K562 (cell line): ENCODE results near the gene IMMP1L. TPM values are rescaled to one million over a fixed set of nuclear protein-coding genes. Genes with fewer than 3 reads are reported as not detected.

Experiments
- ATAC-seq: fragments of 200-7000 bp; cut with Tn5 transposase; 3 replicates; pipeline ENCODE4 v1.9.1; 2020; ENCODE audit warnings: moderate library complexity
- BruUV-seq: library from RNA; stranded (reverse); fragments of 400-500 nt; replicated peaks from 2 replicates; lab custom pipeline; 2021; lab: Mats Ljungman, UMichigan
- CTCF ChIA-PET: fragments of 300-600 bp; formaldehyde crosslinking; extraction: SDS; loops from one replicate; lab custom pipeline; 2021; ENCODE audit warnings: low intra/inter-chr PET ratio; lab: Yijun Ruan, JAX
- POLR2A ChIA-PET: fragments of 300-600, 350-650 bp; sonication (Branson Sonifier 250); formaldehyde crosslinking; extraction: SDS; loops from one replicate; lab custom pipeline; 2021; ENCODE audit warnings: antibody characterized with exemption, inconsistent platforms; lab: Yijun Ruan, JAX
- DNase-seq, 4 experiments: peaks; one replicate each; pipeline versions ENCODE4 v3.0.0 to v3.0.0-alpha.2; 2011 to 2018; ENCODE audit warnings: low spot score in 3 of 4, mixed read lengths in 3 of 4; ENCODE audit errors: extremely low read depth in 1 of 4
- FAIRE-seq: peaks from 2 replicates; lab custom pipeline; 2011; peaks lifted over from hg19 to GRCh38; lab: Jason Lieb, UNC
- H2AFZ ChIP-seq: 2 replicates; pipeline ENCODE4 v1.6.0; 2011; ENCODE audit warnings: low read depth, low read length, control low read depth, inconsistent platforms
- H3K27ac ChIP-seq: fragments of 200-600 bp; 3 replicates; pipeline ENCODE4 v1.8.0; 2011; ENCODE audit warnings: low read depth, mild to moderate bottlenecking, control low read depth, inconsistent platforms, low read length, moderate library complexity, mixed read lengths; ENCODE audit errors: extremely low read depth
- H3K27me3 ChIP-seq, 2 experiments: fragments of 300-600 bp in 1 of 2; 2 replicates in 1 of 2; 3 replicates in 1 of 2; pipeline versions ENCODE4 v1.6.0 to v1.8.0; 2011; ENCODE audit warnings: inconsistent platforms in 2 of 2, low read length in 2 of 2, mild to moderate bottlenecking in 1 of 2, mixed read lengths in 1 of 2, moderate library complexity in 1 of 2; ENCODE audit not compliant: control insufficient read depth in 2 of 2, insufficient read depth in 2 of 2
- H3K36me3 ChIP-seq: fragments of 300-600 bp; 3 replicates; pipeline ENCODE4 v1.8.0; 2011; ENCODE audit warnings: mild to moderate bottlenecking, low read length, inconsistent platforms; ENCODE audit not compliant: control insufficient read depth, insufficient read depth
- H3K4me1 ChIP-seq, 2 experiments: fragments of 200-600 bp in 1 of 2; replicated peaks in 1 of 2; 2 replicates in 1 of 2; 3 replicates in 1 of 2; pipeline versions ENCODE4 v1.5.1 to v1.8.0; 2011; ENCODE audit warnings: inconsistent platforms in 2 of 2, low read length in 2 of 2, mild to moderate bottlenecking in 1 of 2, mixed read lengths in 1 of 2, moderate library complexity in 1 of 2; ENCODE audit not compliant: control insufficient read depth in 2 of 2, insufficient read depth in 2 of 2
- H3K4me2 ChIP-seq: 2 replicates; pipeline ENCODE4 v1.6.1; 2011; ENCODE audit warnings: low read length, control low read depth, inconsistent platforms, mixed read lengths; ENCODE audit not compliant: insufficient read depth
- H3K4me3 ChIP-seq: fragments of 200-600 bp; sonication (generic), shearing (Covaris generic); 2 replicates; pipeline ENCODE4 v1.5.1; 2016; ENCODE audit warnings: control low read depth, inconsistent platforms
- H3K79me2 ChIP-seq: fragments of 200-600 bp; 3 replicates; pipeline ENCODE4 v1.8.0; 2011; ENCODE audit warnings: low read length, inconsistent platforms; ENCODE audit not compliant: control insufficient read depth, insufficient read depth
- H3K9ac ChIP-seq, 2 experiments: 2 replicates each; pipeline versions ENCODE4 v1.6.0 to v1.6.1; 2011; ENCODE audit warnings: low read depth in 2 of 2, low read length in 2 of 2, control low read depth in 1 of 2, inconsistent platforms in 1 of 2, mild to moderate bottlenecking in 1 of 2, mixed read lengths in 1 of 2; ENCODE audit not compliant: insufficient read depth in 1 of 2
- H3K9me1 ChIP-seq: one replicate; pipeline ENCODE4 v1.6.0; 2011; ENCODE audit warnings: inconsistent platforms, mild to moderate bottlenecking, low read length, moderate library complexity; ENCODE audit not compliant: control insufficient read depth, insufficient read depth
- H3K9me3 ChIP-seq: replicated peaks from 2 replicates; pipeline ENCODE4 v1.5.1; 2011; ENCODE audit warnings: low read depth, low read length, inconsistent platforms; ENCODE audit not compliant: control insufficient read depth, insufficient read depth
- H4K20me1 ChIP-seq: replicated peaks from 2 replicates; pipeline ENCODE4 v1.6.1; 2011; ENCODE audit warnings: low read length, inconsistent platforms, mixed read lengths; ENCODE audit not compliant: control insufficient read depth, insufficient read depth
- BRCA1 ChIP-seq, 2 experiments: fragments of 450-650 bp in 1 of 2; sonication (generic) in 1 of 2; formaldehyde crosslinking in 1 of 2; IDR thresholded peaks; 2 replicates each; pipeline versions ENCODE4 v1.5.0 to v1.6.1; 2017 to 2020; ENCODE audit warnings: mild to moderate bottlenecking in 1 of 2, missing genetic modification reagents in 1 of 2
- HMG20B ChIP-seq: fragments of 250-450 bp; sonication (Bioruptor Pico); IDR thresholded peaks from 2 replicates; pipeline ENCODE4 v1.5.0; 2021; ENCODE audit warnings: mild to moderate bottlenecking
- HNRNPUL1 ChIP-seq: fragments of 200-400 bp; formaldehyde crosslinking; IDR thresholded peaks from 2 replicates; pipeline ENCODE4 v1.6.1; 2017; ENCODE audit warnings: low read length
- SNIP1 ChIP-seq: fragments of 450-650 bp; IDR thresholded peaks from 2 replicates; pipeline ENCODE4 v1.7.1; 2017; ENCODE audit warnings: low read depth, mild to moderate bottlenecking
- TRIM24 ChIP-seq, 2 experiments: fragments of 450-650 bp; IDR thresholded peaks; 2 replicates each; pipeline ENCODE4 v1.6.1; 2016
- ZNF431 ChIP-seq: sonication (generic); formaldehyde crosslinking; IDR thresholded peaks from 2 replicates; pipeline ENCODE4 v1.8.0; 2022; ENCODE audit warnings: mild to moderate bottlenecking, missing genetic modification reagents
- ZNF699 ChIP-seq: fragments of 250-450 bp; sonication (Bioruptor Pico); IDR thresholded peaks from 2 replicates; pipeline ENCODE4 v1.8.0; 2021; ENCODE audit warnings: mild to moderate bottlenecking, moderate library complexity; ENCODE audit not compliant: insufficient replicate concordance
- WGBS: fragments of 100-300 bp; shearing (Covaris generic); methylation state at CpG from one replicate; pipeline ENCODE4 v1.1.6; 2016; ENCODE audit warnings: low coverage, mixed read lengths; ENCODE audit not compliant: insufficient coverage; ENCODE audit errors: missing lambda C conversion rate; 5-methylcytosine and 5-hydroxymethylcytosine counted together
- in situ Hi-C: fragments of 300-500 bp; cut with MboI; formaldehyde crosslinking; loops from 4 replicates; pipeline ENCODE4 v1.15.0; 2018; ENCODE audit warnings: inconsistent platforms, mixed read lengths
- intact Hi-C: fragments of 100-400 bp; cut with micrococcal nuclease; formaldehyde crosslinking; loops from 2 replicates; pipeline ENCODE4 v1.14.2; 2022
- polyA plus RNA-seq, 8 experiments: library from polyadenylated mRNA; depleted of rRNA in 4 of 8; stranded (reverse) in 5 of 8; unstranded in 3 of 8; fragments of >200 nt; fragmentation: Nextera tagmentation in 2 of 8; fragmentation: Illumina TruSeq in 1 of 8; extraction: Ambion mirVana in 2 of 8; extraction: Trizol in 1 of 8; gene quantifications; 2 replicates each; pipeline versions ENCODE4 v1.2.1 to v1.2.3, GENCODE V29; 2011 to 2014; ENCODE audit warnings: inconsistent platforms in 1 of 8, missing spikeins in 1 of 8
- total RNA-seq, 7 experiments: library from RNA; depleted of rRNA in 6 of 7; stranded (reverse); fragments of >200 nt in 6 of 7; fragmentation: Illumina TruSeq in 2 of 7; extraction: Trizol in 2 of 7; gene quantifications; 2 replicates each; pipeline versions ENCODE4 v1.2.1 to v1.2.3, GENCODE V29; 2011 to 2021; ENCODE audit warnings: low replicate concordance in 1 of 7
- TF ChIP-seq, protein P1 (sequence below): fragments of 250-450 bp; sonication (Bioruptor Pico); IDR thresholded peaks from 2 replicates; pipeline ENCODE4 v1.8.0; 2021; ENCODE audit warnings: mild to moderate bottlenecking, moderate library complexity
- TF ChIP-seq, protein P2 (sequence below), 2 experiments: IDR thresholded peaks; 2 replicates each; pipeline ENCODE4 v1.6.1; 2011; ENCODE audit warnings: borderline replicate concordance in 1 of 2, control low read depth in 1 of 2, low read depth in 1 of 2, low read length in 1 of 2, mild to moderate bottlenecking in 1 of 2, mixed read lengths in 1 of 2, moderate library complexity in 1 of 2; ENCODE audit not compliant: insufficient read depth in 1 of 2, insufficient read length in 1 of 2, poor library complexity in 1 of 2, severe bottlenecking in 1 of 2; ENCODE audit errors: extremely low read depth in 1 of 2

IMMP1L gene
- total and polyA plus RNA-seq, 9 of the 15 experiments (the other 6 are each of a cell fraction or from before 2014, with no cell fraction given): 56.0 to 245 (median 169) TPM

DNA sequence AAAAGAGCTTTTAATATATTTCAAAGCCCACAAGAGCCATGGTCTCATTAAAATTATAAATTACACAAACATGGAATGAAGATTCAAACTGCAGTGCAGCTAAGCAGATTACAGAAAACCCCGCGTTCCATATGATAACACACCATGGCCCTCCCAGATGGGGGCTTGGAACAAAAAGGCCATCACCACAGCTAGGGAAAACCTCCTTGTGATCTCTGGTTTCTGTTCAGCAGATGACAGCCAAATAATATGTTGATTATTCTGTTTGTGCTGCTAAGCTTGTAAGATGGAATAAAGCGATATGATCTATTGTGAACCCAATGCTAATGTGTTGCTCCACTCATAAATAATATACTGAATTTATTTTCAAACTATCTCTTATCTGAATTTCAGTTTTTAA, 28.5 kb downstream of the IMMP1L start:
- no peak overlapping the region for H3K4me2 ChIP-seq
- FAIRE-seq (no peak), DNase-seq (peak in 1 of 4 experiments; percentile 7), ATAC-seq (no peak)
- ChIA-PET POLR2A (interaction anchor here (0.6 to 1.4 kb wide), 2 partner anchors 11 to 1063 kb away, joined by 3 read pairs; no protein-coding TSS in a partner anchor), CTCF (no interaction called here)
- no peaks in the 10 kb centered on the region for H3K9me3 ChIP-seq
- H3K4me3 ChIP-seq: no peak overlapping the region
- no peak overlapping the region for H2AFZ ChIP-seq
- no peaks in the 10 kb centered on the region for H3K9me1 ChIP-seq
- in situ Hi-C loops (no loop called here), intact Hi-C loops (loop anchor here (10.0 kb wide), 2 partner anchors 474 to 694 kb away; no protein-coding TSS in a partner anchor)
- no TSS peak for BruUV-seq
- H3K79me2 ChIP-seq: peaks cover 76% of the 10 kb centered on the region
- 71% methylated on average over 3 of the region's 3 CpGs for WGBS
- H3K27ac ChIP-seq: no peak overlapping the region
- H3K9ac ChIP-seq: no peak overlapping the region
- H3K36me3 ChIP-seq: peaks cover 2% of the 10 kb centered on the region; the same call in 1 of the 3 replicates
- no peaks in the 10 kb centered on the region for H4K20me1 ChIP-seq
- H3K4me1 ChIP-seq: no peaks in the 10 kb centered on the region
- no peaks in the 10 kb centered on the region for H3K27me3 ChIP-seq
- TF ChIP-seq, protein P1, sequence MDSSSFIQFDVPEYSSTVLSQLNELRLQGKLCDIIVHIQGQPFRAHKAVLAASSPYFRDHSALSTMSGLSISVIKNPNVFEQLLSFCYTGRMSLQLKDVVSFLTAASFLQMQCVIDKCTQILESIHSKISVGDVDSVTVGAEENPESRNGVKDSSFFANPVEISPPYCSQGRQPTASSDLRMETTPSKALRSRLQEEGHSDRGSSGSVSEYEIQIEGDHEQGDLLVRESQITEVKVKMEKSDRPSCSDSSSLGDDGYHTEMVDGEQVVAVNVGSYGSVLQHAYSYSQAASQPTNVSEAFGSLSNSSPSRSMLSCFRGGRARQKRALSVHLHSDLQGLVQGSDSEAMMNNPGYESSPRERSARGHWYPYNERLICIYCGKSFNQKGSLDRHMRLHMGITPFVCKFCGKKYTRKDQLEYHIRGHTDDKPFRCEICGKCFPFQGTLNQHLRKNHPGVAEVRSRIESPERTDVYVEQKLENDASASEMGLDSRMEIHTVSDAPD (CRISPR knock-in tag): no peak
- no peak for TF ChIP-seq HMG20B
- no peak for TF ChIP-seq HNRNPUL1
- no peak for TF ChIP-seq BRCA1 (IDR thresholded peaks at IDR 0.05)
- TF ChIP-seq BRCA1 (CRISPR knock-in tag; IDR thresholded peaks at IDR 0.05): no peak
- TF ChIP-seq TRIM24 (IDR thresholded peaks at IDR 0.05): no peak
- no peak for TF ChIP-seq ZNF699 (CRISPR knock-in tag)
- TF ChIP-seq, protein P2, sequence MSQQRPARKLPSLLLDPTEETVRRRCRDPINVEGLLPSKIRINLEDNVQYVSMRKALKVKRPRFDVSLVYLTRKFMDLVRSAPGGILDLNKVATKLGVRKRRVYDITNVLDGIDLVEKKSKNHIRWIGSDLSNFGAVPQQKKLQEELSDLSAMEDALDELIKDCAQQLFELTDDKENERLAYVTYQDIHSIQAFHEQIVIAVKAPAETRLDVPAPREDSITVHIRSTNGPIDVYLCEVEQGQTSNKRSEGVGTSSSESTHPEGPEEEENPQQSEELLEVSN (IDR thresholded peaks at IDR 0.05; ENCODE audit: borderline replicate concordance in 1 of 2, extremely low read depth in 1 of 2, insufficient read depth in 1 of 2, insufficient read length in 1 of 2, low read depth in 1 of 2, low read length in 1 of 2, poor library complexity in 1 of 2, severe bottlenecking in 1 of 2): no peak
- TF ChIP-seq ZNF431: no peak
- TF ChIP-seq SNIP1: no peak
